H1 (cell line): ENCODE results near the gene GATC. TPM values are rescaled to one million over a fixed set of nuclear protein-coding genes. Genes with fewer than 3 reads are reported as not detected.

Experiments
- CHD7 ChIP-seq: fragments of 300-600 bp; sonication (generic); IDR thresholded peaks from 2 replicates; pipeline ENCODE4 v1.7.1; 2012; ENCODE audit warnings: low read length, moderate library complexity, mild to moderate bottlenecking, inconsistent platforms; ENCODE audit not compliant: insufficient replicate concordance
- CREB1 ChIP-seq: IDR thresholded peaks from 2 replicates; pipeline ENCODE4 v1.6.1; 2012; ENCODE audit warnings: inconsistent platforms
- CTBP2 ChIP-seq: IDR thresholded peaks from 2 replicates; pipeline ENCODE4 v1.7.0; 2011; ENCODE audit warnings: borderline replicate concordance, mild to moderate bottlenecking, moderate library complexity, mixed read lengths, low read length; ENCODE audit not compliant: insufficient read depth, insufficient read length
- NANOG ChIP-seq: IDR thresholded peaks from 2 replicates; pipeline ENCODE4 v1.6.1; 2011; ENCODE audit warnings: low read length, low read depth, mild to moderate bottlenecking, inconsistent platforms; ENCODE audit not compliant: insufficient read depth, poor library complexity, severe bottlenecking
- RNF2 ChIP-seq: fragments of 200-900, 300-1000 bp; sonication (generic); IDR thresholded peaks from 2 replicates; pipeline ENCODE4 v1.7.1; 2016; ENCODE audit warnings: borderline replicate concordance, low read depth, mild to moderate bottlenecking, antibody characterized with exemption, low read length; ENCODE audit not compliant: poor library complexity, severe bottlenecking; ENCODE audit errors: missing control alignments
- RXRA ChIP-seq: IDR thresholded peaks from 2 replicates; pipeline ENCODE4 v1.6.1; 2011; ENCODE audit warnings: low read depth, mild to moderate bottlenecking, low read length, moderate library complexity; ENCODE audit not compliant: insufficient read depth
- SAP30 ChIP-seq: fragments of 300-600 bp; sonication (generic); IDR thresholded peaks from 2 replicates; pipeline ENCODE4 v1.7.1; 2012; ENCODE audit warnings: low read length, moderate library complexity, mild to moderate bottlenecking, inconsistent platforms; ENCODE audit not compliant: insufficient read depth, insufficient replicate concordance
- SIRT6 ChIP-seq: IDR thresholded peaks from one replicate; pipeline ENCODE4 v1.7.1; 2012; ENCODE audit warnings: low read length, inconsistent platforms
- SIX5 ChIP-seq: IDR thresholded peaks from 2 replicates; pipeline ENCODE4 v1.6.1; 2011; ENCODE audit warnings: mild to moderate bottlenecking, low read depth, low read length
- ZNF274 ChIP-seq: IDR thresholded peaks from 2 replicates; pipeline ENCODE4 v1.7.0; 2012; ENCODE audit warnings: low read length, borderline replicate concordance; ENCODE audit errors: extremely low read depth
- polyA plus RNA-seq, 7 experiments: library from polyadenylated mRNA; depleted of rRNA in 3 of 7; stranded (reverse) in 5 of 7; unstranded in 2 of 7; fragments of >200 nt in 5 of 7; fragments of 200-250 nt in 2 of 7; gene quantifications; 1 replicate in 5 of 7; 2 replicates in 1 of 7; 4 replicates in 1 of 7; pipeline versions ENCODE4 v1.2.1 to v1.2.3, GENCODE V29; 2011 to 2013; ENCODE audit warnings: missing spikeins in 2 of 7, mixed read lengths in 2 of 7
- total RNA-seq: library from RNA; stranded (reverse); fragmentation: NEBNext Ultra II Directional; extraction: Animal tissue kit (Norgen Biotek cat#: 25700); gene quantifications from 2 replicates; pipeline ENCODE4 v1.2.1, GENCODE V29; 2021

Gene GATC
- total and polyA plus RNA-seq, 2 of the 8 experiments (the other 6 are each of a cell fraction or from before 2014, with no cell fraction given) = 13.2 to 30.4 TPM

- TF ChIP-seq CHD7 = no peak
- no peak for TF ChIP-seq SIRT6
- TF ChIP-seq RNF2 = no peak
- TF ChIP-seq CTBP2 = no peak
- TF ChIP-seq RXRA = no peak
- no peak for TF ChIP-seq SAP30
- no peak for TF ChIP-seq ZNF274
- TF ChIP-seq SIX5 = no peak
- no peak for TF ChIP-seq CREB1
- no peak for TF ChIP-seq NANOG
Measured at GRCh38 chr12:120479458-120479857, 33.2 kb downstream of the GATC start (continued).
